HepG2 (cell line): Measurements from ENCODE around the gene HSD11B2. TPM values are rescaled to one million over a fixed set of nuclear protein-coding genes. Genes with fewer than 3 reads are reported as not detected.

Source experiments
- IKZF1 ChIP-seq: fragments of 450-650 bp; IDR thresholded peaks from 2 replicates; pipeline ENCODE4 v1.7.1; 2016
- KLF11 ChIP-seq: IDR thresholded peaks from 2 replicates; pipeline ENCODE4 v1.6.1; 2016; ENCODE audit warnings: missing compliant biosample characterization
- KLF15 ChIP-seq: sonication (generic); formaldehyde crosslinking; IDR thresholded peaks from 2 replicates; pipeline ENCODE4 v1.8.1; 2023; ENCODE audit warnings: borderline replicate concordance, mild to moderate bottlenecking, inconsistent platforms, missing genetic modification reagents, mixed read lengths
- SOX5 ChIP-seq: IDR thresholded peaks from 2 replicates; pipeline ENCODE4 v1.6.1; 2016; ENCODE audit warnings: borderline replicate concordance
- SP2 ChIP-seq: sonication (generic); formaldehyde crosslinking; IDR thresholded peaks from 2 replicates; pipeline ENCODE4 v1.5.1; 2020; ENCODE audit warnings: mild to moderate bottlenecking, missing genetic modification reagents
- ZBTB21 ChIP-seq: sonication (generic); formaldehyde crosslinking; IDR thresholded peaks from 2 replicates; pipeline ENCODE4 v1.4.0; 2020; ENCODE audit warnings: missing genetic modification reagents
- ZFP1 ChIP-seq: IDR thresholded peaks from 2 replicates; pipeline ENCODE4 v1.6.1; 2016
- ZNF460 ChIP-seq: sonication (generic); formaldehyde crosslinking; IDR thresholded peaks from 2 replicates; pipeline ENCODE4 v1.5.1; 2020; ENCODE audit warnings: missing genetic modification reagents, mild to moderate bottlenecking, borderline replicate concordance
- ZNF564 ChIP-seq: sonication (generic); formaldehyde crosslinking; IDR thresholded peaks from 2 replicates; pipeline ENCODE4 v1.8.1; 2023; ENCODE audit warnings: mild to moderate bottlenecking, missing genetic modification reagents
- polyA plus RNA-seq, 8 experiments: library from polyadenylated mRNA; depleted of rRNA in 3 of 8; stranded (reverse) in 7 of 8; unstranded in 1 of 8; fragments of >200 nt; fragmentation: Illumina TruSeq in 4 of 8; extraction: Trizol in 4 of 8; gene quantifications; 2 replicates each; pipeline versions ENCODE4 v1.2.1 to v1.2.3, GENCODE V29; 2011 to 2016; ENCODE audit warnings: low read depth in 4 of 8, missing spikeins in 1 of 8, mixed read lengths in 1 of 8; ENCODE audit not compliant: insufficient read depth in 1 of 8
- total RNA-seq, 5 experiments: library from RNA; depleted of rRNA; stranded (reverse); fragments of >200 nt; fragmentation: Illumina TruSeq; extraction: Trizol; gene quantifications; 2 replicates each; pipeline ENCODE4 v1.2.3, GENCODE V29; 2016; ENCODE audit warnings: low read depth in 1 of 5
- TF ChIP-seq, protein P1 (sequence below): sonication (generic); formaldehyde crosslinking; IDR thresholded peaks from 2 replicates; pipeline ENCODE4 v1.9.0; 2022; ENCODE audit warnings: low read depth, missing genetic modification reagents
- TF ChIP-seq, protein P2 (sequence below): sonication (generic); formaldehyde crosslinking; IDR thresholded peaks from 2 replicates; pipeline ENCODE4 v1.4.0; 2020; ENCODE audit warnings: missing genetic modification reagents, low read depth, mild to moderate bottlenecking, borderline replicate concordance
- TF ChIP-seq, protein P3 (sequence below): sonication (generic); formaldehyde crosslinking; IDR thresholded peaks from 2 replicates; pipeline ENCODE4 v1.5.0; 2020; ENCODE audit warnings: mild to moderate bottlenecking, missing genetic modification reagents
- TF ChIP-seq, protein P4 (sequence below): sonication (generic); formaldehyde crosslinking; conservative IDR thresholded peaks from 2 replicates; pipeline ENCODE4 v1.4.0; 2020; ENCODE audit warnings: missing genetic modification reagents
- TF ChIP-seq, protein P5 (sequence below): fragments of 450-650 bp; IDR thresholded peaks from 2 replicates; pipeline ENCODE4 v1.6.1; 2017

The HSD11B2 gene
- total and polyA plus RNA-seq, 2 of the 13 experiments (the other 11 are each of a cell fraction or from before 2014, with no cell fraction given), result 8.9 to 13.6 TPM

DNA sequence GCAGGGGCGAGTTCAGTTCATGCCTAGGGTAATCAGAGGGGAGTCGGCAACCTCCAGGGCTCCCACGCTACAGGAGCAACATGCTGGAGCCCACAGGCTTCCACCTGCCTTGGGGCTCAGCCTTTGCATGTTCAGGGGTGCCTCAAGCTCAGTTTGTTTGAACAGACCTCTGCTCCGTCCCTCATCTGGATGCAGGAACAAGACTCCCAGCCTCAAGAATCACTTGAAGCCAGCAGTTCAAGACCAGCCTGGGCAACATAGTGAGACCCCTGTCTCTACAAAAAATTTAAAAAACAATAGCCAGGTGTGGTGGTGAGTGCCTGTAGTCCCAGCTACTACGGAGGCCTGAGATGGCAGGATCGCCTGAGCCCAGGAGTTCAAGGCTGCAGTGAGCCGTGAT lies 4.9 kb upstream of the HSD11B2 start (continued):
- TF ChIP-seq ZNF460 (CRISPR knock-in tag) (no peak), KLF15 (CRISPR knock-in tag) (no peak), ZNF564 (CRISPR knock-in tag) (no peak), SOX5 (CRISPR knock-in tag) (no peak), IKZF1 (no peak), ZBTB21 (CRISPR knock-in tag) (no peak), SP2 (CRISPR knock-in tag) (no peak), ZFP1 (no peak), KLF11 (CRISPR knock-in tag) (no peak)
- TF ChIP-seq, protein P1, sequence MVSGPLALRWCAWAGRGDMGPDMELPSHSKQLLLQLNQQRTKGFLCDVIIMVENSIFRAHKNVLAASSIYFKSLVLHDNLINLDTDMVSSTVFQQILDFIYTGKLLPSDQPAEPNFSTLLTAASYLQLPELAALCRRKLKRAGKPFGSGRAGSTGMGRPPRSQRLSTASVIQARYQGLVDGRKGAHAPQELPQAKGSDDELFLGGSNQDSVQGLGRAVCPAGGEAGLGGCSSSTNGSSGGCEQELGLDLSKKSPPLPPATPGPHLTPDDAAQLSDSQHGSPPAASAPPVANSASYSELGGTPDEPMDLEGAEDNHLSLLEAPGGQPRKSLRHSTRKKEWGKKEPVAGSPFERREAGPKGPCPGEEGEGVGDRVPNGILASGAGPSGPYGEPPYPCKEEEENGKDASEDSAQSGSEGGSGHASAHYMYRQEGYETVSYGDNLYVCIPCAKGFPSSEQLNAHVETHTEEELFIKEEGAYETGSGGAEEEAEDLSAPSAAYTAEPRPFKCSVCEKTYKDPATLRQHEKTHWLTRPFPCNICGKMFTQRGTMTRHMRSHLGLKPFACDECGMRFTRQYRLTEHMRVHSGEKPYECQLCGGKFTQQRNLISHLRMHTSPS (CRISPR knock-in tag), result no peak
- TF ChIP-seq, protein P2, sequence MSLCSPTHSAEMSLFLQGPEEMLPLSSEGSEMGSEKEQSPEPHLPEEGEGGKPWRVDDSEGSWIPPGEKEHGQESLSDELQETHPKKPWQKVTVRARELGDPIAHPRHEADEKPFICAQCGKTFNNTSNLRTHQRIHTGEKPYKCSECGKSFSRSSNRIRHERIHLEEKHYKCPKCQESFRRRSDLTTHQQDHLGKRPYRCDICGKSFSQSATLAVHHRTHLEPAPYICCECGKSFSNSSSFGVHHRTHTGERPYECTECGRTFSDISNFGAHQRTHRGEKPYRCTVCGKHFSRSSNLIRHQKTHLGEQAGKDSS (CRISPR knock-in tag), result no peak
- TF ChIP-seq, protein P3, sequence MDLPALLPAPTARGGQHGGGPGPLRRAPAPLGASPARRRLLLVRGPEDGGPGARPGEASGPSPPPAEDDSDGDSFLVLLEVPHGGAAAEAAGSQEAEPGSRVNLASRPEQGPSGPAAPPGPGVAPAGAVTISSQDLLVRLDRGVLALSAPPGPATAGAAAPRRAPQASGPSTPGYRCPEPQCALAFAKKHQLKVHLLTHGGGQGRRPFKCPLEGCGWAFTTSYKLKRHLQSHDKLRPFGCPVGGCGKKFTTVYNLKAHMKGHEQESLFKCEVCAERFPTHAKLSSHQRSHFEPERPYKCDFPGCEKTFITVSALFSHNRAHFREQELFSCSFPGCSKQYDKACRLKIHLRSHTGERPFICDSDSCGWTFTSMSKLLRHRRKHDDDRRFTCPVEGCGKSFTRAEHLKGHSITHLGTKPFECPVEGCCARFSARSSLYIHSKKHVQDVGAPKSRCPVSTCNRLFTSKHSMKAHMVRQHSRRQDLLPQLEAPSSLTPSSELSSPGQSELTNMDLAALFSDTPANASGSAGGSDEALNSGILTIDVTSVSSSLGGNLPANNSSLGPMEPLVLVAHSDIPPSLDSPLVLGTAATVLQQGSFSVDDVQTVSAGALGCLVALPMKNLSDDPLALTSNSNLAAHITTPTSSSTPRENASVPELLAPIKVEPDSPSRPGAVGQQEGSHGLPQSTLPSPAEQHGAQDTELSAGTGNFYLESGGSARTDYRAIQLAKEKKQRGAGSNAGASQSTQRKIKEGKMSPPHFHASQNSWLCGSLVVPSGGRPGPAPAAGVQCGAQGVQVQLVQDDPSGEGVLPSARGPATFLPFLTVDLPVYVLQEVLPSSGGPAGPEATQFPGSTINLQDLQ, result no peak
- TF ChIP-seq, protein P4, sequence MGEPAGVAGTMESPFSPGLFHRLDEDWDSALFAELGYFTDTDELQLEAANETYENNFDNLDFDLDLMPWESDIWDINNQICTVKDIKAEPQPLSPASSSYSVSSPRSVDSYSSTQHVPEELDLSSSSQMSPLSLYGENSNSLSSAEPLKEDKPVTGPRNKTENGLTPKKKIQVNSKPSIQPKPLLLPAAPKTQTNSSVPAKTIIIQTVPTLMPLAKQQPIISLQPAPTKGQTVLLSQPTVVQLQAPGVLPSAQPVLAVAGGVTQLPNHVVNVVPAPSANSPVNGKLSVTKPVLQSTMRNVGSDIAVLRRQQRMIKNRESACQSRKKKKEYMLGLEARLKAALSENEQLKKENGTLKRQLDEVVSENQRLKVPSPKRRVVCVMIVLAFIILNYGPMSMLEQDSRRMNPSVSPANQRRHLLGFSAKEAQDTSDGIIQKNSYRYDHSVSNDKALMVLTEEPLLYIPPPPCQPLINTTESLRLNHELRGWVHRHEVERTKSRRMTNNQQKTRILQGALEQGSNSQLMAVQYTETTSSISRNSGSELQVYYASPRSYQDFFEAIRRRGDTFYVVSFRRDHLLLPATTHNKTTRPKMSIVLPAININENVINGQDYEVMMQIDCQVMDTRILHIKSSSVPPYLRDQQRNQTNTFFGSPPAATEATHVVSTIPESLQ (CRISPR knock-in tag), result no peak
- TF ChIP-seq, protein P5, sequence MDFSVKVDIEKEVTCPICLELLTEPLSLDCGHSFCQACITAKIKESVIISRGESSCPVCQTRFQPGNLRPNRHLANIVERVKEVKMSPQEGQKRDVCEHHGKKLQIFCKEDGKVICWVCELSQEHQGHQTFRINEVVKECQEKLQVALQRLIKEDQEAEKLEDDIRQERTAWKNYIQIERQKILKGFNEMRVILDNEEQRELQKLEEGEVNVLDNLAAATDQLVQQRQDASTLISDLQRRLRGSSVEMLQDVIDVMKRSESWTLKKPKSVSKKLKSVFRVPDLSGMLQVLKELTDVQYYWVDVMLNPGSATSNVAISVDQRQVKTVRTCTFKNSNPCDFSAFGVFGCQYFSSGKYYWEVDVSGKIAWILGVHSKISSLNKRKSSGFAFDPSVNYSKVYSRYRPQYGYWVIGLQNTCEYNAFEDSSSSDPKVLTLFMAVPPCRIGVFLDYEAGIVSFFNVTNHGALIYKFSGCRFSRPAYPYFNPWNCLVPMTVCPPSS, result no peak
